ENCODE data around the gene MAPK1IP1L.

DNA sequence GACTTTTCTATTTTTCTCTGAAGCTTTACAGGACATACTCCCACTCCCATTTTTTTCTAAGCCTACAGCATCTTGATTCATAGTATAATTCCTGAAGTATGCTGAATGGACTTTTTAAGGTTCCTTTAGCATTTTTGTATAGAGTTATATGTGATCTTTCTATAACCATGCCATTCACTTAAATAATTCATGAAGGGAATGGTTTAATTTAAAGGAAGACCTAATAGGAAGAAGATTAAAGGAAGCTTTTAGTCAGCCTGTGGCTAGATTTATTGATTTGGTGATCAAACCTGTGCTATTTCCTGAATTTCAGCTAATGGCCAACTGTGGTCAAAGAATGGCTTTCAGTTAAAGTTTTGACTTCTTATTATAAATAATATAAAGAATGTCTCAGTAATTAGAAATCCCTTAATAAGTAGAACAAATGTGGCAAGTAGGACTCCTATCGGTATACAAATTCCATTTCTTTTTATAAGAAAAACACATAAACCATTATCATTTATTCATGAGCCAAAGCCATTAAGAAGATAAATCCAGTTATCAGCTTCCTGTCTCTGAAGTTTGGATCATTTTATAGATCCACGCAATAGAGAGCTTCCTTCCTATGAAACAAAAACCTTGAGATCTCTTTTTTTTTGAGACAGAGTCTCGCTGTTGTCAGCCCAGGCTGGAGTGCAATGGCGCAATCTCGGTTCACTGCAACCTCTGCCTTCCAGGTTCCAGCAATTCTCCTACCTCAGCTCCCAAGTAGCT is 4.0 kb upstream of the MAPK1IP1L start:
- TF ChIP-seq EZH2phosphoT487 (IDR thresholded peaks at IDR 0.05; ENCODE audit: insufficient read depth, low read depth) (no peak), EZH2 (IDR thresholded peaks at IDR 0.05; ENCODE audit: insufficient read depth, poor library complexity, severe bottlenecking) (no peak)

Measured in GM23248 (cell line).